ENCODE results near the gene BACH2. TPM values are rescaled to one million over a fixed set of nuclear protein-coding genes. Genes with fewer than 3 reads are reported as not detected.

The BACH2 gene
- total and polyA plus RNA-seq, 2 of the 4 experiments (the other 2 are of a cell fraction) = 1.3 to 1.4 TPM

GRCh38 chr6:90315354-90315950 is 18.8 kb upstream of the BACH2 start:
- Histone ChIP-seq H4K91ac (ENCODE audit: insufficient read depth, low read depth, low read length) (no peak overlapping the region), H2AK9ac (replicated peaks; ENCODE audit: low read depth, low read length, poor library complexity) (no peak overlapping the region), H2BK20ac (ENCODE audit: low read depth, low read length) (no peak overlapping the region), H2BK15ac (ENCODE audit: low read depth, low read length) (no peak overlapping the region), H3K4me3 (ENCODE audit: insufficient read depth, low read depth, low read length) (no peak overlapping the region), H3K56ac (ENCODE audit: extremely low read depth, insufficient read depth, low read length) (no peak overlapping the region), H2BK5ac (ENCODE audit: low read depth, low read length, poor library complexity, severe bottlenecking) (no peak overlapping the region), H2AFZ (replicated peaks; ENCODE audit: low read length, poor library complexity) (no peak overlapping the region), H3K27ac (ENCODE audit: insufficient read depth, low read length) (no peak overlapping the region), H3K4ac (ENCODE audit: low read depth, low read length) (no peak overlapping the region), H4K20me1 (ENCODE audit: insufficient read depth, low read length) (no peaks in the 10 kb centered on the region), H4K5ac (ENCODE audit: low read depth, low read length) (no peak overlapping the region), H3K23ac (ENCODE audit: low read depth, low read length) (no peak overlapping the region), H3K9ac (ENCODE audit: low read depth, low read length) (no peak overlapping the region), H3K4me1 (ENCODE audit: control insufficient read depth, insufficient read depth, low read length) (no peaks in the 10 kb centered on the region), H4K8ac (ENCODE audit: low read depth in 2 of 2, low read length in 2 of 2) (no peak overlapping the region), H3K27me3 (ENCODE audit: control insufficient read depth, insufficient read depth, low read length) (peaks cover 26% of the 10 kb centered on the region), H3K9me3 (ENCODE audit: control insufficient read depth, insufficient read depth, low read length) (no peaks in the 10 kb centered on the region), H3K36me3 (ENCODE audit: control insufficient read depth, insufficient read depth, low read length) (no peaks in the 10 kb centered on the region), H3K9me1 (ENCODE audit: insufficient read depth, low read length) (no peaks in the 10 kb centered on the region; the same call in 1 of the 2 replicates), H3K4me2 (ENCODE audit: low read depth, low read length) (no peak overlapping the region), H2BK120ac (ENCODE audit: low read depth, low read length) (no peak overlapping the region), H3K18ac (ENCODE audit: low read depth, low read length) (no peak overlapping the region), H2AK5ac (ENCODE audit: low read depth, low read length) (no peak overlapping the region), H3K14ac (replicated peaks; ENCODE audit: low read depth, low read length) (no peak overlapping the region), H3K79me1 (ENCODE audit: low read depth in 1 of 2, low read length in 2 of 2) (no peaks in the 10 kb centered on the region)
- ATAC-seq (ENCODE audit: low read depth) (no peak), DNase-seq (no peak)
- intact Hi-C loops (cut with micrococcal nuclease) = no loop called here
- ChIA-PET CTCF (no interaction called here), POLR2A (ENCODE audit: unreplicated experiment) (no interaction called here)
- dilution Hi-C loops (cut with HindIII; ENCODE audit: low sequenced_read_pairs, unreplicated experiment) = no loop called here
- TF ChIP-seq ELK1 (IDR thresholded peaks at IDR 0.05; ENCODE audit: borderline replicate concordance, low read depth, low read length) (no peak), POLR2A (IDR thresholded peaks at IDR 0.05; ENCODE audit: low read depth, low read length) (no peak)
- WGBS, 2 experiments (ENCODE audit: extremely low coverage in 2 of 2, insufficient read length in 1 of 2) = no CpG with 5 or more reads among the region's 4 CpGs
- in situ Hi-C loops (cut with MboI; ENCODE audit: low sequenced_read_pairs) = no loop called here
- BruUV-seq (replicated peaks) = no TSS peak
